GM19043 (cell line): ENCODE measurements around the gene BMP7.

Experiments
- ATAC-seq: cut with Tn5 transposase; IDR thresholded peaks from one replicate; pipeline ENCODE4 v1.9.1; 2021; ENCODE audit warnings: low read depth; ENCODE audit not compliant: unreplicated experiment

The BMP7 gene

GRCh38 chr20:57135875-57136274, 130.6 kb downstream of the BMP7 start:
- no peak for ATAC-seq

- no peak for ATAC-seq
Observed at GRCh38 chr20:57134804-57135203, 131.6 kb downstream of the BMP7 start.

GRCh38 chr20:57133926-57134650, 132.4 kb downstream of the BMP7 start:
- no peak for ATAC-seq

- ATAC-seq, result no peak
Observed at GRCh38 chr20:57131601-57132391, 134.6 kb downstream of the BMP7 start.

GRCh38 chr20:57131077-57131476, 135.4 kb downstream of the BMP7 start:
- ATAC-seq, result no peak

GRCh38 chr20:57130160-57130772, 136.2 kb downstream of the BMP7 start:
- ATAC-seq, result no peak

GRCh38 chr20:57129303-57129702, 137.1 kb downstream of the BMP7 start:
- ATAC-seq, result no peak

- no peak for ATAC-seq
Observed at GRCh38 chr20:57128044-57128757, 138.2 kb downstream of the BMP7 start.

GRCh38 chr20:57126481-57127092, 139.9 kb downstream of the BMP7 start:
- ATAC-seq, result no peak

GRCh38 chr20:57124800-57125517, 141.5 kb downstream of the BMP7 start:
- no peak for ATAC-seq

GRCh38 chr20:57124366-57124765, 142.1 kb downstream of the BMP7 start:
- ATAC-seq, result no peak

- no peak for ATAC-seq
Observed at GRCh38 chr20:57123504-57123903, 142.9 kb downstream of the BMP7 start.

GRCh38 chr20:57122536-57123489, 143.6 kb downstream of the BMP7 start:
- ATAC-seq, result no peak

GRCh38 chr20:57118964-57119363, 147.5 kb downstream of the BMP7 start:
- ATAC-seq, result no peak
